ENCODE data around the gene BICDL1. TPM values are rescaled to one million over a fixed set of nuclear protein-coding genes. Genes with fewer than 3 reads are reported as not detected.

The BICDL1 gene
- total RNA-seq, 2 donors from 2014 or later: 5.9 to 6.2 TPM

- intact Hi-C loops (cut with DNase I): no loop called here
- TF ChIP-seq POLR2A (IDR thresholded peaks at IDR 0.05) (no peak), CTCF (IDR thresholded peaks at IDR 0.05) (no peak)
- no peak overlapping the region for H3K4me3 ChIP-seq
- H3K27me3 ChIP-seq: no peaks in the 10 kb centered on the region
- H3K27ac ChIP-seq: no peak overlapping the region
- no peaks in the 10 kb centered on the region for H3K36me3 ChIP-seq (replicated peaks in 1 of 2; ENCODE audit: insufficient read depth in 1 of 2, low read depth in 2 of 2)
- H3K4me1 ChIP-seq: peaks cover 11% of the 10 kb centered on the region
- no peaks in the 10 kb centered on the region for H3K9me3 ChIP-seq
- DNase-seq (no peak), ATAC-seq (no peak)
- 57% methylated on average over 5 of the region's 5 CpGs; no CpG with 5 or more reads in 1 of the 2 donors for WGBS, 2 donors
These were observed 89.8 kb downstream of the BICDL1 start for GRCh38 chr12:120078868-120079267.

- H3K27ac ChIP-seq: no peak overlapping the region
These were observed 90.7 kb downstream of the BICDL1 start for GRCh38 chr12:120079411-120080400.

GRCh38 chr12:120081641-120082040 lies 92.6 kb downstream of the BICDL1 start:
- Histone ChIP-seq H3K36me3 (replicated peaks in 1 of 2; ENCODE audit: insufficient read depth in 1 of 2, low read depth in 2 of 2) (no peaks in the 10 kb centered on the region), H3K4me1 (peaks cover 15% of the 10 kb centered on the region), H3K9me3 (no peaks in the 10 kb centered on the region), H3K27ac (no peak overlapping the region), H3K4me3 (no peak overlapping the region), H3K27me3 (no peaks in the 10 kb centered on the region)
- intact Hi-C loops (cut with DNase I): no loop called here
- no peak for ATAC-seq
- no peak for TF ChIP-seq CTCF (IDR thresholded peaks at IDR 0.05)
- no peak for TF ChIP-seq POLR2A (IDR thresholded peaks at IDR 0.05)
- DNase-seq: no peak
- 96 to 98% methylated on average over 2 of the region's 2 CpGs for whole genome bisulfite sequencing, 2 donors

More at GRCh38 chr12:120079411-120080400, 90.7 kb downstream of the BICDL1 start:
- no peak for TF ChIP-seq CTCF (IDR thresholded peaks at IDR 0.05)
- peaks cover 11% of the 10 kb centered on the region for H3K4me1 ChIP-seq
- 59 to 61% methylated on average over 7 to 9 of the region's 9 CpGs for WGBS, 2 donors
- no peak for ATAC-seq
- H3K27me3 ChIP-seq: no peaks in the 10 kb centered on the region
- intact Hi-C loops (cut with DNase I): no loop called here
- no peak for DNase-seq
- H3K9me3 ChIP-seq: no peaks in the 10 kb centered on the region
- no peak overlapping the region for H3K4me3 ChIP-seq
- no peaks in the 10 kb centered on the region for H3K36me3 ChIP-seq (replicated peaks in 1 of 2; ENCODE audit: insufficient read depth in 1 of 2, low read depth in 2 of 2)

- Histone ChIP-seq H3K27me3 (no peaks in the 10 kb centered on the region), H3K4me3 (no peak overlapping the region), H3K27ac (peak overlapping the region in 3 of 4 donors; percentile 59 to 73 (median 72)), H3K36me3 (replicated peaks in 1 of 2; ENCODE audit: insufficient read depth in 1 of 2, low read depth in 2 of 2) (no peaks in the 10 kb centered on the region), H3K9me3 (no peaks in the 10 kb centered on the region), H3K4me1 (peaks cover 13% of the 10 kb centered on the region)
- DNase-seq (no peak), ATAC-seq (no peak)
- intact Hi-C loops (cut with DNase I): no loop called here
- 61 to 62% methylated on average over 6 of the region's 6 CpGs for WGBS, 2 donors
- TF ChIP-seq CTCF (IDR thresholded peaks at IDR 0.05) (no peak), POLR2A (IDR thresholded peaks at IDR 0.05) (no peak)
These were observed 97.0 kb downstream of the BICDL1 start for GRCh38 chr12:120085920-120086645.
